ENCODE data around the gene LDLRAD4.

GRCh38 chr18:13264091-13265007, 45.8 kb downstream of the LDLRAD4 start:
- TF ChIP-seq, protein P1, sequence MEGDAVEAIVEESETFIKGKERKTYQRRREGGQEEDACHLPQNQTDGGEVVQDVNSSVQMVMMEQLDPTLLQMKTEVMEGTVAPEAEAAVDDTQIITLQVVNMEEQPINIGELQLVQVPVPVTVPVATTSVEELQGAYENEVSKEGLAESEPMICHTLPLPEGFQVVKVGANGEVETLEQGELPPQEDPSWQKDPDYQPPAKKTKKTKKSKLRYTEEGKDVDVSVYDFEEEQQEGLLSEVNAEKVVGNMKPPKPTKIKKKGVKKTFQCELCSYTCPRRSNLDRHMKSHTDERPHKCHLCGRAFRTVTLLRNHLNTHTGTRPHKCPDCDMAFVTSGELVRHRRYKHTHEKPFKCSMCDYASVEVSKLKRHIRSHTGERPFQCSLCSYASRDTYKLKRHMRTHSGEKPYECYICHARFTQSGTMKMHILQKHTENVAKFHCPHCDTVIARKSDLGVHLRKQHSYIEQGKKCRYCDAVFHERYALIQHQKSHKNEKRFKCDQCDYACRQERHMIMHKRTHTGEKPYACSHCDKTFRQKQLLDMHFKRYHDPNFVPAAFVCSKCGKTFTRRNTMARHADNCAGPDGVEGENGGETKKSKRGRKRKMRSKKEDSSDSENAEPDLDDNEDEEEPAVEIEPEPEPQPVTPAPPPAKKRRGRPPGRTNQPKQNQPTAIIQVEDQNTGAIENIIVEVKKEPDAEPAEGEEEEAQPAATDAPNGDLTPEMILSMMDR (IDR thresholded peaks at IDR 0.05) = no peak
- TF ChIP-seq POLR2A (IDR thresholded peaks at IDR 0.05) = no peak
